ENCODE measurements around the gene SHE. TPM values are rescaled to one million over a fixed set of nuclear protein-coding genes. Genes with fewer than 3 reads are reported as not detected.

Gene SHE
- total RNA-seq, 1 experiment from 2014 or later = not detected

GRCh38 chr1:154479764-154480421 lies 22.3 kb downstream of the SHE start:
- DNase-seq (ENCODE audit: low spot score) = peak; percentile 93

- DNase-seq (ENCODE audit: low spot score) = peak; percentile 62
Observed at GRCh38 chr1:154478639-154479038, 23.6 kb downstream of the SHE start.

GRCh38 chr1:154478013-154478412 lies 24.2 kb downstream of the SHE start:
- DNase-seq (ENCODE audit: low spot score) = peak; percentile 29

GRCh38 chr1:154476791-154477190 lies 25.4 kb downstream of the SHE start:
- DNase-seq (ENCODE audit: low spot score) = no peak

GRCh38 chr1:154474802-154475201 lies 27.4 kb downstream of the SHE start:
- no peak for DNase-seq (ENCODE audit: low spot score)

GRCh38 chr1:154471304-154471703 lies 30.9 kb downstream of the SHE start:
- no peak for DNase-seq (ENCODE audit: low spot score)

- DNase-seq (ENCODE audit: low spot score) = no peak
Observed at GRCh38 chr1:154469844-154470560, 32.2 kb downstream of the SHE start.

GRCh38 chr1:154468535-154469250 lies 33.5 kb downstream of the SHE start:
- no peak for DNase-seq (ENCODE audit: low spot score)

GRCh38 chr1:154467434-154468102 lies 34.6 kb downstream of the SHE start:
- DNase-seq (ENCODE audit: low spot score) = no peak

- no peak for DNase-seq (ENCODE audit: low spot score)
Observed at GRCh38 chr1:154466921-154467417, 35.2 kb downstream of the SHE start.

GRCh38 chr1:154466206-154466605 lies 36.0 kb downstream of the SHE start:
- no peak for DNase-seq (ENCODE audit: low spot score)

- DNase-seq (ENCODE audit: low spot score) = no peak
Observed at GRCh38 chr1:154465621-154466195, 36.5 kb downstream of the SHE start.

- DNase-seq (ENCODE audit: low spot score) = no peak
Observed at GRCh38 chr1:154463512-154463990, 38.7 kb downstream of the SHE start.

- DNase-seq (ENCODE audit: low spot score) = no peak
Observed at GRCh38 chr1:154460695-154461260, 41.4 kb downstream of the SHE start.

GRCh38 chr1:154459080-154459479 lies 43.1 kb downstream of the SHE start:
- no peak for DNase-seq (ENCODE audit: low spot score)

- DNase-seq (ENCODE audit: low spot score) = no peak
Observed at GRCh38 chr1:154456631-154457030, 45.6 kb downstream of the SHE start.

- no peak for DNase-seq (ENCODE audit: low spot score)
Observed at GRCh38 chr1:154454386-154455120, 47.7 kb downstream of the SHE start.

- DNase-seq (ENCODE audit: low spot score) = peak; percentile 23
Observed at GRCh38 chr1:154453574-154454352, 48.4 kb downstream of the SHE start.

- no peak for DNase-seq (ENCODE audit: low spot score)
Observed at GRCh38 chr1:154453161-154453560, 49.1 kb downstream of the SHE start.
